Endometrium (tissue), 2 donors: Measurements from ENCODE around the gene IGBP1.
"Not testable (repeated sequence)": the region's sequence is repeated elsewhere in the genome, so short reads cannot be mapped to it uniquely, and the experiment has no call there.

ENCODE experiments used
- FAIRE-seq: peaks from 2 replicates; lab custom pipeline; 2012; peaks lifted over from hg19 to GRCh38; lab: Jason Lieb, UNC
- donor health status: control.
- donor health status: control.

IGBP1 gene

GRCh38 chrX:70168238-70169188 is 35.3 kb downstream of the IGBP1 start:
- no peak for FAIRE-seq

GRCh38 chrX:70169281-70169680 is 36.0 kb downstream of the IGBP1 start:
- FAIRE-seq, result no peak

- FAIRE-seq, result no peak
Measured at GRCh38 chrX:70171624-70172023, 38.4 kb downstream of the IGBP1 start.

- no peak for FAIRE-seq
Measured at GRCh38 chrX:70172221-70172620, 39.0 kb downstream of the IGBP1 start.

GRCh38 chrX:70172964-70173363 is 39.7 kb downstream of the IGBP1 start:
- FAIRE-seq, result no peak

DNA sequence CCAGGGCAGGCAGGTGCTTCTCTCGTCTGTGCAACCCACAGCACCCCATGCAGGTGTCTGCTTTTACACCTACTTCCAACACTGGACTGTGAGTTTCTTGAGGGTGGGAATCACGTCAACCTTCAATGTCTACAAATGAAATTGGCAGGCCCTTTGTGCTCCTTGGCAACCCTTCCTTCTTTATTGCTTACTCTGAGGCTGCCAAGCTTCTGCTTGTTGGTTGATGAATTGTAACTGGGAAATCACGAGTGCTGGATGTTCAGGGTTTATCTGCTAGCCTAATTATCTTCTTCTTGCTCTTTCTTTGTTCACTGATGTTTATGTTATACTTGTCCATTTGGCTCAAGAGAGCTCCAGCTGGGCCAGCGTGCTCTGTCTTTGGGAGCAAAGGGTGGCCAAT is 41.5 kb downstream of the IGBP1 start:
- FAIRE-seq, result no peak

DNA sequence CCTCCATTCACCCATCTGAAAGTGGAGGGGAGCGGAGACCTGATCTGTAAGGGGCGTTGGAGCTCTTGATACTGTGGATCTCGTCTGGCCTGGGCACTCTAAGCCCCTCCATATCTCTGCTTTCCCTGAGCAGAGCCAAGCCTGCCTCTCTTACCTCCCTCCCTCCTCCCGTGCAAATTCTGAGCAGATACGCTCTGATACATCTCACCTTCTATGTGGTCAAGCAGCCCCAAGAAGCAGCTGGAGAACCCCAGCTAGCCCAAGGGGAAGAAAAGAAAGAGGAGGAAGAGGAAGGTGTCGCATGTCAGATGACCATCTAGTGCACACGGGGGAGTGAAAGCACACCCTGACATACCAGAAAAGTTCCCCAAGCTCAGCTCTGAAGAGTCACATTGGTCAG is 42.1 kb downstream of the IGBP1 start:
- no peak for FAIRE-seq

DNA sequence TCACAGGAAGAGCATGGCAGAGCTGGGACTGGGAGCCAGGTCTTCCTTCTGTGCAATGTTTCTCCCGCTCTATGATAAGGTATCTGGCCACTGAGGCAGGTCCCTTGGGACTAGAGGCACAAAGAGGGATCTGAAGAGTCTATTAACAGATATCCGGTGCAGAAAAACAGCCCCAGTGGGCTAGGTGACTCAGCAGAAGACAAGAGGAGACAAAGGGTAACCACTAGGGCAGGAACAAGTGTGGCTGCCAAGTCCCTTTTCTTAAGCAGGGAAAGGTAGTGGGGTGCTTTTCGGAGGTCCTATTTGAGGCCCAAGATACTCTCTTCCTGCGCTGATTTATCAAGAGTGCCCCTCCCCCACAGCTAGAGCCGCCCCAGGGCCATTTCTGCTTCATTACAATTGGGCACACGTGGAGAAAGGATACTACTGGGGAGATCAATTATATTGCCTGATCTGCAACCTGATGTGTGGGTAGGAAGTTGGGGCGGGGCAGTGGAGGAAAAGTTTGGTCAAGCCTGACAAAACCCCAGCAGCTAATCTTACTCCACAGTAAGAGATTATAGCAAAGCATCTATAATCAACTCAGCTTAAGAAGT is 43.8 kb downstream of the IGBP1 start, which contains the start of gene DGAT2L6:
Gene DGAT2L6, plus strand, starts transcription at position 546 of the 596 bp plus-strand sequence. CDS start 100 bp downstream, outside the sequence.
- FAIRE-seq, result no peak

DNA sequence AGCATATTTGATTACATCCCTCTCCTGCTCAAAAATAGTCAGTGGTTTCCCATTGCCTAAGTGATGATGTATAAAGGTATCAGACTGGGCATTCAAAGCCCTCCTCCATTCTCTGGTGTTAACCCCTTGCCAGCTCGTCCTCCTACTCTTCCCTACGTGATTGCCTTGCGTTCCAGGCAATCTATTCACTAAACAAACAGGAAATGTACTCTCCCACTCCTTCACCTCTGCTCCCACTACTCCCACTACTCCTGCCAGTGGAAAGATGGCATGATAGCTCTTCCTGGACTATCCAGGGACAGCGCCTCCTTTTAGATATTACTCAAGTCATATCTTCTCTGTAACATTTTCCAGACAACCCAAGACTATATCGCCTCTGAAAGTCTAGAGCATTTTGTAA is 49.8 kb downstream of the IGBP1 start:
- no peak for FAIRE-seq

DNA sequence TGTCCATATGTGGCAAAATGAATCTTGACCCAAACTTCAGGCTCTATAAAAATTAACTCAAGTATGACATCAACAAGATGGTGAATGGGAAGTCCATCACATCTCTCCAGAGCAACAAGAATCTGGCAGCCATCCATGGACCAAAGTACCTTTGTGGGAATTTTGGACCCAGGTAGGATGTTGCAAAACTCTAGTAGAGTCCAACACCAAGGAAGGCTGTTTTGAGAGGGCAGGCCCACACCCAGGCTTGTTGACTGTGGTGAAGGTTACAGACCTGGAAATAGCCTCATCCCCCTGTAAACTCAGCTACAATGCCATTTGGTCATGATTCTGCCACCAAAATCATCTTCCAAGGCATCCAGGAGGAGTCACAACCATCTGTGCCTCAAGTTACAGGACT is 57.0 kb downstream of the IGBP1 start:
- FAIRE-seq, result no peak

DNA sequence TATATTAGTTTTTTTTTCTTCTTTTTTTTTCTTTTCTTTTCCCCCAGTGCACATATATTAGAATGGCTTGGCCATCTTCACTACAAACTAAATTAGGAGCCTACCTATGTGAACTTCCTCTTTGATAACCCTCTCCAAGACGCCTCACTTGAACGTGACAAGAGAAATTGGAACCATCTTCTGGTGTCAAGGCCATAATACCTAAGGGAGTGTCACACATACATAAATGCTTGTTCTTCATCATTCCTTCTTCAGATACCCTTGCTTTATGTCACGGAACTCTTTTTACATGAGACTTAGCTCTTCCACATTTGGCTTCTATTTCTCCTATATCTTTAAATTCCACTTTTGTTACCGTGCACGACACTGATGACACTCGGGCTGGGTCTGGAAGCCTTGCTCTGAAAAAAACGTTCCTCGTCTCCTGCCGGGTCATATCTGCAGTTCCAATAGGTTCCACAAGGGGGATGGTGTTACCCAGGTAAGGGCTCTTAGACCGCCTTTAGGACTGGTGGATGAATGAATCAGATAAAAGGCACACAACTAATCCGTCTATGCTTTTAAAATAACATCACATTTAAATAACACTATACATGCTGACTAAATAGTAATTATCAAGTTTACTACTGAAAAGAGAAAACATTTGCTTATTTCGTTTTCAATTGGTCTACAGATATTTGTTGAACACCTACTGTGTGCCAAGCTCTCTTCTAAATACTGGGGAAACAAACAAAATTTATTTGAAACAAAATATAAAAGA is 63.9 kb downstream of the IGBP1 start:
- no peak for FAIRE-seq

DNA sequence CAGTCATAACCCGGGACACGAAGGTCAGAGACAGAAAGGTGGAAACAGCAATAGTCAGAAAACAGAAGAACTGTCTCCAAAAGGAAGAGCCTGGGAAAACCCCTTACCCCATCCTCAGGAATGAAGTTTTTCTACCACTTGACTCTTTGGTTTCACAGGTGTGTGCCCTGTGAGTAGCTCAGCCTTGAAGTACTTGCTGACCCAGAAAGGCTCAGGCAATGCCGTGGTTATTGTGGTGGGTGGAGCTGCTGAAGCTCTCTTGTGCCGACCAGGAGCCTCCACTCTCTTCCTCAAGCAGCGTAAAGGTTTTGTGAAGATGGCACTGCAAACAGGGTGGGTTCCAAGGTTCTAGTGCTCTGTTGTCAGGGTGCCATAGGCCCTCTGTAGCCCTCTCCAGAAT is 68.5 kb downstream of the IGBP1 start:
- no peak for FAIRE-seq

DNA sequence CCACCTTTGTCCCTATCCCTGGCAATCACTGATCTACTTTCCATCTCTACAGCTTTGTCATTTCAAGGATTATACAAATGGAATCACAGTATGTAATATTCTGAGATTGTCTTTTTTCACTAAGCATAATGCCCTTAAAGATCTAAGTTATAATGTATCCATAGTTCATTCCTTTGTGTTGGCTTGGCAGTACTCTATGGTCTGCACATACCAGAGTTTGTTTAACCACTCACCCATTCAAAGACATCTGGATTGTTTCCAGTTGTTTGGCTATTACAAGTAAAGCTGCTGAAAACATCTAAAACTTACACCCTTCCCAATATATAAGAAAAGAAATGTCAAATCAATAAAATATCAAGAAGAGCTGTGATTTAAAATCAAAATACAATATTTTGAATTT is 75.2 kb downstream of the IGBP1 start:
- no peak for FAIRE-seq

GRCh38 chrX:70209570-70209969 is 76.3 kb downstream of the IGBP1 start:
- FAIRE-seq, result not testable (repeated sequence)
